RWPE2 (cell line): Measurements from ENCODE around the gene PLEKHG3.

ENCODE experiments used
- ATAC-seq: fragments of 200-7000 bp; cut with Tn5 transposase; 3 replicates; pipeline ENCODE4 v1.9.1; 2021; ENCODE audit warnings: low read depth
- DNase-seq: peaks from one replicate; pipeline ENCODE4 v3.0.0-alpha.2; 2020; ENCODE audit warnings: low spot score
- H3K27ac ChIP-seq: fragments of 450-650 bp; 2 replicates; pipeline ENCODE4 v1.5.1; 2017; ENCODE audit warnings: mild to moderate bottlenecking; ENCODE audit not compliant: poor library complexity, severe bottlenecking
- H3K27me3 ChIP-seq: fragments of 250-450 bp; sonication (Bioruptor Pico); 2 replicates; pipeline ENCODE4 v1.5.1; 2021; ENCODE audit warnings: mild to moderate bottlenecking, moderate library complexity; ENCODE audit not compliant: insufficient read depth, poor library complexity, severe bottlenecking
- H3K36me3 ChIP-seq: fragments of 250-450 bp; sonication (Bioruptor Pico); 2 replicates; pipeline ENCODE4 v1.5.1; 2020; ENCODE audit warnings: low read depth, mild to moderate bottlenecking, moderate library complexity
- H3K4me1 ChIP-seq: fragments of 250-450 bp; sonication (Bioruptor Pico); 2 replicates; pipeline ENCODE4 v1.5.1; 2021; ENCODE audit warnings: mild to moderate bottlenecking, moderate library complexity; ENCODE audit not compliant: insufficient read depth, poor library complexity, severe bottlenecking
- H3K4me3 ChIP-seq: fragments of 250-450 bp; sonication (Bioruptor Pico); 2 replicates; pipeline ENCODE4 v1.5.1; 2021; ENCODE audit warnings: mild to moderate bottlenecking, moderate library complexity; ENCODE audit not compliant: severe bottlenecking
- H3K9me3 ChIP-seq: fragments of 250-450 bp; sonication (Bioruptor Pico); 2 replicates; pipeline ENCODE4 v1.5.1; 2021; ENCODE audit warnings: mild to moderate bottlenecking, moderate library complexity; ENCODE audit not compliant: severe bottlenecking
- TF ChIP-seq, protein P1 (sequence below): fragments of 450-650 bp; IDR thresholded peaks from one replicate; pipeline ENCODE4 v1.5.1; 2017; ENCODE audit warnings: mild to moderate bottlenecking, moderate library complexity; ENCODE audit not compliant: poor library complexity, severe bottlenecking

Gene PLEKHG3

DNA sequence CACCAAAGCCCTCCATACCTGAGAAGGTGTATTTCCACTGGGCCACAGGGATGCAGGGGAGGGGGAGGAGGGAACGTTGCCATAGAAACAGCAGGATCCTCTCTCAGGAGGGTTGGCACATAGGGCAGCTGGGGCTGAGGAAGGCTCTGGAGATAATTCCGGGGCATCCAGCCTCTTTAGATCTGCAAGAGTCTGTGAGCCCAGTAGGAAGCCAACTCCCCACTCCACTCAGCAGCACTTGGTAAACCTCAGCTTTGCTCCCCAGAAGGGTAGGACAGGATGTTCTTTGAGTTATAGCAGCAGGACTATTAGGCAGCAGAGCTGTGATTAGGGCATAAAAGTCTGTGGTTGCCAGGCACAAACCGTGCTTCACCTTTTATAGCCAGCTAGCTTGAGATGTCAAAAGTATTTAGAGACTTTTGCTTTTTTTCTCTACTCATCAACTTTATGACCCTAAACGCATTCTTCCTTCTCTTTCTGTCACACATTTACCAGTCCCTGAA, 7.8 kb upstream of the PLEKHG3 start:
- Histone ChIP-seq H3K27me3 (no peaks in the 10 kb centered on the region), H3K9me3 (no peaks in the 10 kb centered on the region), H3K36me3 (no peaks in the 10 kb centered on the region), H3K4me1 (peaks cover 14% of the 10 kb centered on the region), H3K4me3 (no peak overlapping the region), H3K27ac (no peak overlapping the region)
- TF ChIP-seq, protein P1, sequence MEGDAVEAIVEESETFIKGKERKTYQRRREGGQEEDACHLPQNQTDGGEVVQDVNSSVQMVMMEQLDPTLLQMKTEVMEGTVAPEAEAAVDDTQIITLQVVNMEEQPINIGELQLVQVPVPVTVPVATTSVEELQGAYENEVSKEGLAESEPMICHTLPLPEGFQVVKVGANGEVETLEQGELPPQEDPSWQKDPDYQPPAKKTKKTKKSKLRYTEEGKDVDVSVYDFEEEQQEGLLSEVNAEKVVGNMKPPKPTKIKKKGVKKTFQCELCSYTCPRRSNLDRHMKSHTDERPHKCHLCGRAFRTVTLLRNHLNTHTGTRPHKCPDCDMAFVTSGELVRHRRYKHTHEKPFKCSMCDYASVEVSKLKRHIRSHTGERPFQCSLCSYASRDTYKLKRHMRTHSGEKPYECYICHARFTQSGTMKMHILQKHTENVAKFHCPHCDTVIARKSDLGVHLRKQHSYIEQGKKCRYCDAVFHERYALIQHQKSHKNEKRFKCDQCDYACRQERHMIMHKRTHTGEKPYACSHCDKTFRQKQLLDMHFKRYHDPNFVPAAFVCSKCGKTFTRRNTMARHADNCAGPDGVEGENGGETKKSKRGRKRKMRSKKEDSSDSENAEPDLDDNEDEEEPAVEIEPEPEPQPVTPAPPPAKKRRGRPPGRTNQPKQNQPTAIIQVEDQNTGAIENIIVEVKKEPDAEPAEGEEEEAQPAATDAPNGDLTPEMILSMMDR: no peak
- DNase-seq: peak; percentile 19
- no peak for ATAC-seq

DNA sequence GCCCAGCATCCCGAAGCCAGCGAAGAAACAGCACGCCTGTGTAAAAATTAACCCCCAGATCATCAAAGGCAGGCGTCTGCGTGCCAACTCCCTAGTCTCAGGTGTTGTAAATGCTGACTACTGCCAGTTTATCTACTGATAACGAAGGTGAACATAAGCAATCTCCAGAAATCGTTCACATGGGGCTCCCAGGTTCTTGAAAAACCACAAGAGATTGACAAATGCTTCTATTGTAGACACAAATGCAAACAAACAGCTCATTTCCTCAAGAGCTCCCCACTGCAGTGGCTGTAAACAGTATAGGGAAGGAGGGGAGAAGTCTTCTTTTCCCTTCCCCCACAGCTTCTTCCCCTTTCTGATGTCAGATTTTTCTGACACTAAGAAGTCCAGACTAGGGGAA, 5.3 kb upstream of the PLEKHG3 start:
- TF ChIP-seq, protein P1: no peak
- ATAC-seq: 0 out of 3 replicates have a peak, but pooled peaks have one; percentile 20
- no peak overlapping the region for H3K27ac ChIP-seq
- H3K27me3 ChIP-seq: no peaks in the 10 kb centered on the region
- no peaks in the 10 kb centered on the region for H3K9me3 ChIP-seq
- H3K4me3 ChIP-seq: no peak overlapping the region
- no peaks in the 10 kb centered on the region for H3K36me3 ChIP-seq
- peak; percentile 10 for DNase-seq
- peaks cover 26% of the 10 kb centered on the region for H3K4me1 ChIP-seq

DNA sequence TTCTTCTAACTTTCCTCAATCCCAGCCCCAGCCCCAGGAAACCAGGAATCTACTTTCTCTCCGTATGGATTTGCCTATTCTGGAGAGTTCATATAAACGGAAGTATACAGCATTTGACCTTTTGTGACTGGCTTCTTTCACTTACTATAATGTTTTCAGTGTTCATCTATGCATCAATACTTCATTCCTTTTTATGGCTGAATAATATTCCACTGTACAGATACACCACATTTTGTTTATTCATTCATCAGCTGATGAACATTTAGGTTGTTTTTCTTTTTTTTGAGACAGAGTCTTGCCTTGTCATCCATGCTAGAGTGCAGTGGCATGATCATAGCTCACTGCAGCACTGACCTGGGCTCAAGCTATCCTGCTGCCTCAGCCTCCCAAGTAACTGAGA, 3.9 kb upstream of the PLEKHG3 start:
- Histone ChIP-seq H3K27me3 (no peaks in the 10 kb centered on the region), H3K4me3 (no peak overlapping the region), H3K9me3 (no peaks in the 10 kb centered on the region), H3K36me3 (no peaks in the 10 kb centered on the region), H3K27ac (no peak overlapping the region), H3K4me1 (peaks cover 26% of the 10 kb centered on the region)
- ATAC-seq: no peak
- TF ChIP-seq, protein P1: no peak
- no peak for DNase-seq

DNA sequence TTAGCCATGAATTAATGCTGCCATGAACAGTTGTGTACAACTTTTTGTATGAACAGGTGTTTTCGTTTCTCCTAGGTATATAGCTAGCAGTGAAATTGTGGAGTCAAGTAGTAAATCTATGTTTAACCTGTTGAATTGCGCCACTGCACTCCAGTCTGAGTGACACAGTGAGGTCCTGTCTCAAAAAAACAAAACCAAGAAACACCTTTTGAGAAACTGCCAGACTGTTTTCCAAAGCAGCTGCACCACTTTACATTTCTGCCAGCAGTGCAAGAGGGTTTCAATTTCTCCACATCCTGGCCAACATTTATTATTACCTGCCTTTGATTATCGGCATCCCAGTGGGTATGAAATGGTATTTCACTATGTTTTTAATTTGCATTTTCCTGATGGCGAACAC, 3.3 kb upstream of the PLEKHG3 start:
- no peak overlapping the region for H3K27ac ChIP-seq
- peak; percentile 2 for DNase-seq
- TF ChIP-seq, protein P1: no peak
- peaks cover 28% of the 10 kb centered on the region for H3K4me1 ChIP-seq
- H3K9me3 ChIP-seq: no peaks in the 10 kb centered on the region
- H3K4me3 ChIP-seq: no peak overlapping the region
- no peak for ATAC-seq
- H3K27me3 ChIP-seq: no peaks in the 10 kb centered on the region
- peaks cover under 1% of the 10 kb centered on the region; the same call in 1 of the 2 replicates for H3K36me3 ChIP-seq

DNA sequence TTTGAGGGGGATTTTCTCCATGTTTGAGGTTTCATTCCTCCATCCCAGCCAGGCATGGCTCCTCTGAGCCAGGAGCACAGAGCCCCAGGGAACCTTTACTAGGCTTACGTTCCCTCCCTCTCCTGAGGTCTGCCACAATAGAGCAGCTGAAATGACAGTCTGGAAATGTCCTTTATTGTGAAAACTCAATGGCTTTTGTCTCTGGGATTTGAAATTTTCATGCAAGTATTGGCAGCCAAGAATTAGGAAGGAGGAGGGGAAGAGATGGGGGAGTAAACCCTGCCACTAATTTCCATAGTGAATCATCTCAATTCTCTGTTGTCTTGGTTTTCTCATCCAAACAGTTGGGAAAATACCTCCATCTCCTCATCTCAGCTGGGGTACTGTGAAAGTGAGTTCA, 2.6 kb upstream of the PLEKHG3 start:
- no peaks in the 10 kb centered on the region for H3K27me3 ChIP-seq
- ATAC-seq: no peak
- H3K36me3 ChIP-seq: peaks cover 8% of the 10 kb centered on the region
- H3K27ac ChIP-seq: peak overlapping the region; percentile 90
- TF ChIP-seq, protein P1: no peak
- H3K9me3 ChIP-seq: no peaks in the 10 kb centered on the region
- peaks cover 35% of the 10 kb centered on the region for H3K4me1 ChIP-seq
- DNase-seq: peak; percentile 9
- no peak overlapping the region for H3K4me3 ChIP-seq
